Measurements from ENCODE around the gene CNPY1.

CNPY1 gene

GRCh38 chr7:155493744-155494538, 52.4 kb downstream of the CNPY1 start:
- in situ Hi-C loops (cut with HindIII; ENCODE audit: low sequenced_read_pairs) = no loop called here

GRCh38 chr7:155491812-155492211, 54.5 kb downstream of the CNPY1 start:
- in situ Hi-C loops (cut with HindIII; ENCODE audit: low sequenced_read_pairs) = no loop called here

GRCh38 chr7:155490697-155491628, 55.4 kb downstream of the CNPY1 start:
- in situ Hi-C loops (cut with HindIII; ENCODE audit: low sequenced_read_pairs) = no loop called here

- in situ Hi-C loops (cut with HindIII; ENCODE audit: low sequenced_read_pairs) = loop anchor here (5.0 kb wide), 1 partner anchor 47 kb away; no protein-coding TSS in a partner anchor
These were observed 56.3 kb downstream of the CNPY1 start for GRCh38 chr7:155489862-155490696.

GRCh38 chr7:155489158-155489840, 57.1 kb downstream of the CNPY1 start:
- in situ Hi-C loops (cut with HindIII; ENCODE audit: low sequenced_read_pairs) = loop anchor here (5.0 kb wide), 1 partner anchor 48 kb away; no protein-coding TSS in a partner anchor

GRCh38 chr7:155488483-155489127, 57.8 kb downstream of the CNPY1 start:
- in situ Hi-C loops (cut with HindIII; ENCODE audit: low sequenced_read_pairs) = loop anchor here (5.0 kb wide), 1 partner anchor 49 kb away; no protein-coding TSS in a partner anchor

- in situ Hi-C loops (cut with HindIII; ENCODE audit: low sequenced_read_pairs) = loop anchor here (5.0 kb wide), 1 partner anchor 50 kb away; no protein-coding TSS in a partner anchor
These were observed 58.6 kb downstream of the CNPY1 start for GRCh38 chr7:155487509-155488482.

GRCh38 chr7:155486783-155487508, 59.4 kb downstream of the CNPY1 start:
- in situ Hi-C loops (cut with HindIII; ENCODE audit: low sequenced_read_pairs) = loop anchor here (5.0 kb wide), 1 partner anchor 50 kb away; no protein-coding TSS in a partner anchor

GRCh38 chr7:155484483-155485399, 61.6 kb downstream of the CNPY1 start:
- in situ Hi-C loops (cut with HindIII; ENCODE audit: low sequenced_read_pairs) = loop anchor here (5.0 kb wide), 2 partner anchors 47 to 53 kb away; no protein-coding TSS in a partner anchor

- in situ Hi-C loops (cut with HindIII; ENCODE audit: low sequenced_read_pairs) = loop anchor here (5.0 kb wide), 1 partner anchor 47 kb away; no protein-coding TSS in a partner anchor
These were observed 62.5 kb downstream of the CNPY1 start for GRCh38 chr7:155483868-155484325.

- in situ Hi-C loops (cut with HindIII; ENCODE audit: low sequenced_read_pairs) = loop anchor here (5.0 kb wide), 1 partner anchor 46 kb away; no protein-coding TSS in a partner anchor
These were observed 63.1 kb downstream of the CNPY1 start for GRCh38 chr7:155483245-155483644.

- in situ Hi-C loops (cut with HindIII; ENCODE audit: low sequenced_read_pairs) = loop anchor here (5.0 kb wide), 1 partner anchor 45 kb away; no protein-coding TSS in a partner anchor
These were observed 63.7 kb downstream of the CNPY1 start for GRCh38 chr7:155482511-155483183.

- in situ Hi-C loops (cut with HindIII; ENCODE audit: low sequenced_read_pairs) = loop anchor here (5.0 kb wide), 1 partner anchor 44 kb away; no protein-coding TSS in a partner anchor
These were observed 64.6 kb downstream of the CNPY1 start for GRCh38 chr7:155481764-155482163.

GRCh38 chr7:155477476-155477875, 68.9 kb downstream of the CNPY1 start:
- in situ Hi-C loops (cut with HindIII; ENCODE audit: low sequenced_read_pairs) = no loop called here

- in situ Hi-C loops (cut with HindIII; ENCODE audit: low sequenced_read_pairs) = no loop called here
These were observed 74.6 kb downstream of the CNPY1 start for GRCh38 chr7:155471718-155472117.

Measured in endothelial cell of hepatic sinusoid (primary cell).